NCI-H1092 treated with DMSO at 0.1 percent for 48 hours (cell line): ENCODE measurements around the gene FAM76A.
"Not testable (repeated sequence)": the region's sequence is repeated elsewhere in the genome, so short reads cannot be mapped to it uniquely, and the experiment has no call there.

Experiments used
- DNase-seq: peaks from one replicate; lab custom pipeline; 2025; lab: John Stamatoyannopoulos, UW

Gene FAM76A

GRCh38 chr1:27778056-27778455, 52.3 kb downstream of the FAM76A start:
- no peak for DNase-seq

DNA sequence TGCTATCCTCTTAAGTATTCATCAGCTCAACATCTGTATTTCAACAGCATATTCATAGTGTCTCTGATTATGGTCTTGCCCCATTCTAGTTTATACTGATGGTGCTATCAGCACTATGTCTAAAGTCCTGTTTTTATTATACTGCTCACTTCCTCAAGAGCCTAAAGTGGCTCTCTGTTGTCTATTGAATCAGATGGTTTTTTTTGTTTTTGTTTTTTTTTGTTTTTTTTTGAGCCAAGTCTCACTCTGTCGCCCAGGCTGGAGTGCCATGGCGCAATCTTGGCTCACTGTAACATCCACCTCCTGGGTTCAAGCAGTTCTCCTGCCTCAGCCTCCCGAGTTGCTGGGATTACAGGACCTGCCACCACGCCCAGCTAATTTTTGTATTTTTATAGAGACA, 53.4 kb downstream of the FAM76A start:
- no peak for DNase-seq

DNA sequence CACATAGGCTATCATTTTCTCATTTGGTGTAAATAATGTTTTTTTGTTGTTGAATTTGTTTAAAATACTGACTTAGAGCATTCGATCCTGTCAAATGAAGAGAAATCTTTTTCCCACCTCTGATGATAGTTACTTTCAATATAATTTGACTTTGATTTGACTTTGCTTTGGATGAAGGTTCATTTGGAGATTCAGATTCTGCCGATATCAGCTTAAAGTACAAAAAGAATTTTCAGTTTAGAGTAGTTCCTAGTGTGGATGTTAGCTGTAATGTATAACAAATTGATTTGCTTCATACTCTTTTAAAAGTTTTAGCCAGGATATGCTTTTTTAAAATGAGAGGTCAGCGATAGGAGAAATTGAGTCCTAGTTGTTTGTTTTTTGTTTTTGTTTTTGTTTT, 57.2 kb downstream of the FAM76A start:
- DNase-seq: no peak

DNA sequence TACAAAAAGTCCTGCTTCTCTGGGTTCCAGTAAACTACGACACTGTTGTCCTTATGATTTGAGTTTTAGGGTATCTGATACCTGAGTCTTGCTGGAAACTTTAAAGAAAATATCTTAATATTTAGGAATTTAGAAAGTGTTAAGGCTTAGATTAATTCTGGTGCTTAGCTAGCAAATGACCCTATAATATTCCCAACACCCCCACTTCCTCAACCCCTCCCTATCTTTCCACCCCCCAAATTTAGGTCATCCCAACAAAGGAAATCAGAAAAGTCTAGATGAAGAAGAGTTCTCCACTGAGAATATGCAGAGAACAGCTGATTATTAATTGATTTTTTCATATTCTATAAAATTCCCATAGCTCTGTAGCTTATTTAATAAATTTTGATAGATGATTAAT, 58.9 kb downstream of the FAM76A start:
- DNase-seq: no peak

GRCh38 chr1:27785781-27786455, 60.2 kb downstream of the FAM76A start:
- DNase-seq: no peak

GRCh38 chr1:27787895-27788294, 62.1 kb downstream of the FAM76A start:
- no peak for DNase-seq

DNA sequence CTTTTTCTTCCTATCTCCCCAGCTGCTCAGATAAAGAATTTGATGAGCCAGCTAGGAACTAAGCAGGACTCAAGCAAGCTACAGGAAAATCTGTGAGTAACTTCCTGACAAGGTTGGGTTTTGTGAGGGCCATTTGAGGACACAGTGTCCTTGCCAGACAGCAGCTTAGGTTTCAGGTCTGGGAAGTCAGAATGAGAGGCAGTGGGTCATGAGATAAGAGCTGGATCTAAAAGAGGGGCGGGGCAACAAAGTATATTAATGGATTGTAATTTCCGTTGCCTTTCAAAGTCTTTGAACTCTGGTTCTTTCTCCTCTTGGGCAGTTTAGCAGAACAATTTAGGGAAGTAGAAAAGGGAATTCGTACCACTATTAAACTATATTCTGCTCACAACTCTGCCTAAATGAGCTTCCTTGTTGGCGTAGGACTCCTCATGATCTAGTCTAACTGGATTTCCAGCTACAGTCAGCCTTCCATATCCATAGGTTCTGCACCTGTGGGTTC, 63.8 kb downstream of the FAM76A start:
- no peak for DNase-seq

DNA sequence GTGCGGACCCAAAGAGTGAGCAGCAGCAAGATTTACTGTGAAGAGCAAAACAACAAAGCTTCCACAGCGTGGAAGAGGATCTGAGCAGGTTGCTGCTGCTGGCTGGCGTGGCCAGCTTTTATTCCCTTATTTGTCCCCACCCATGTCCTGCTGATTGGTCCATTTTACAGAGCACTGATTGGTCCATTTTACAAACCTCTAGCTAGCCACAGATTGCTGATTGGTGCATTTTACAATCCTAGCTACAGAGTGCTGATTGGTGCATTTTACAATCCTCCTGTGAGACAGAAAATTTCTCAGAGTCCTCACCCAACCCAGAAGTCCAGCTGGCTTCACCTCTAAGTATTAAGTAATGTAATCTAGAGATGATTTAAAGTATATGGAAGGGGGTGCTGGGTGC, 64.5 kb downstream of the FAM76A start:
- not testable (repeated sequence) for DNase-seq

DNA sequence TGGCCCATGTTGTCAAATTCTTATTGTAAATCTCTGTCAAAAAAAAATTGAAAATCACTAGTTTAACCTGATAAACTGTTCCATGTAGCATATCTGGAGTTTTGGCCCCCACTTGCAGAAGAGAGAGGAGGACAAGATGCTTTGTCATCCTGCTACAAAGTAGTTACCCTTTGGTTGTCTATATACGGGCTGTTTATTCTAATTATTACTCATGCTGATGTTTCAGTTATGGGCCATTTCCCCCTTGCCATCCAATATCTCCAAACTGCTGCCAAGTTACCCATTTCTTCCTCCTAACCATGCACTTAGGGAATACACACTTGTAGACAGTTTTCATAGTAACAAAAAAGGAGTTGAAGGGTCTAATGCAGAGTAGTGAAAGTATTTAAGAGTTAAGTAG, 69.8 kb downstream of the FAM76A start:
- no peak for DNase-seq

DNA sequence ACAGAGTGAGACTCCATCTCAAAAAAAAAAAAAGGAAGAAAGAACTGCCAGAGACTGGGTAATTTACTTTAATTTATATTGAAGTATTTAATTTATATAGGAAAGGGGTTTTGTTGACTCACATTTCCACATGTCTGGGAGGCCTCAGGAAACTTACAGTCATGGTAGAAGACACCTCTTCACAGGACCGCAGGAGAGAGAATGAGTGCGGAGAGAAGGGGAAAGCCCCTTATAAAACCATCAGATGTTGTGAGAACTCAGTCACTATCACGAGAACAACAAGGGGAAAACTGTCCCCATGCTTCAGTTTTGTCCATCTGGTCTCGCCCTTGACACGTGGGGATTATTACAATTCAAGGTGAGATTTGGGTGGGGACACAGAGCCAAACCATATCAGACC, 79.0 kb downstream of the FAM76A start:
- no peak for DNase-seq

- no peak for DNase-seq
These were observed 81.0 kb downstream of the FAM76A start for GRCh38 chr1:27806758-27807157.

GRCh38 chr1:27807385-27807784, 81.6 kb downstream of the FAM76A start:
- DNase-seq: no peak

DNA sequence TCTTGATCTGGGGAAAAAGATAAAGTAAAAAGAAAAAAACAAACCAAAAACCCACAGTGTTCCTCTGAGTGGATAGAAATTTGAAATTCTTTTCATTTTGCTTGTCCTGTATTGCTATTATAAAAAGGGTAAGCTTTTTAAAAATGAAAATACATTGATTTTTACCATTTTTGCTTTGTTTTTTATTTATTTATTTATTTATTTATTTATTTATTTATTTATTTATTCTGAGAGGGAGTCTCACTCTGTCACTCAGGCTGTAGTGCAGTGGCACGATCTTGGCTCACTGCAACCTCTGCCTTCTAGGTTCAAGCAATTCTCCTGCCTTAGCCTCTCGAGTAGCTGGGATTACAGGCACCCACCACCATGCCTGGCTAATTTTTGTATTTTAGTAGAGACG, 82.4 kb downstream of the FAM76A start:
- DNase-seq: not testable (repeated sequence)

GRCh38 chr1:27809883-27810282, 84.1 kb downstream of the FAM76A start:
- no peak for DNase-seq

GRCh38 chr1:27811741-27812500, 86.2 kb downstream of the FAM76A start:
- DNase-seq: no peak
